GM18526 (cell line): Measurements from ENCODE around the gene MAD2L2.

Experiments
- POLR2A ChIP-seq: IDR thresholded peaks from 3 replicates; pipeline ENCODE4 v1.6.1; 2011; ENCODE audit not compliant: insufficient read length; ENCODE audit errors: extremely low read depth

MAD2L2 gene

GRCh38 chr1:11643782-11644181 is 37.2 kb downstream of the MAD2L2 start:
- no peak for TF ChIP-seq POLR2A

GRCh38 chr1:11641776-11642305 is 39.1 kb downstream of the MAD2L2 start:
- no peak for TF ChIP-seq POLR2A

DNA sequence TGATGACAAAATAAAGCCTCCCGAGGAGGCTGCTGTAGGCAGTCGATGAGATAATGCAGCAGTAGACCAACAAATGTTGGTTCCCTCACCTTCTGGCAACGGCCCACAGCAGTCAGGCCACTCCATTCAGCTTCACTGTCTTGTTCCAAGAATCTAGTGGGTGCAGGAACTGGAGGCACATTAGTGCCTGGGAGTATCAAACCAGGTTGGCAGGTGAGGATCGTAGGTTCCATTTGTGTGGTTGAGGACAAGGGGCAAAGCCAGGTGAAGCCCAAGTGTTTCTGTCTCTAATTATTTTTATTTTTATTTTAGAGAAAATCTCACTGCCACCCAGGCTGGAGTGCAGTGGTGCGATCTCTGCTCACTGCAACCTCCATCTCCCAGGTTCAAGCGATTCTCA is 40.0 kb downstream of the MAD2L2 start:
- no peak for TF ChIP-seq POLR2A

- no peak for TF ChIP-seq POLR2A
These were observed 40.8 kb downstream of the MAD2L2 start for GRCh38 chr1:11640101-11640500.

- no peak for TF ChIP-seq POLR2A
These were observed 41.6 kb downstream of the MAD2L2 start for GRCh38 chr1:11639372-11639771.

DNA sequence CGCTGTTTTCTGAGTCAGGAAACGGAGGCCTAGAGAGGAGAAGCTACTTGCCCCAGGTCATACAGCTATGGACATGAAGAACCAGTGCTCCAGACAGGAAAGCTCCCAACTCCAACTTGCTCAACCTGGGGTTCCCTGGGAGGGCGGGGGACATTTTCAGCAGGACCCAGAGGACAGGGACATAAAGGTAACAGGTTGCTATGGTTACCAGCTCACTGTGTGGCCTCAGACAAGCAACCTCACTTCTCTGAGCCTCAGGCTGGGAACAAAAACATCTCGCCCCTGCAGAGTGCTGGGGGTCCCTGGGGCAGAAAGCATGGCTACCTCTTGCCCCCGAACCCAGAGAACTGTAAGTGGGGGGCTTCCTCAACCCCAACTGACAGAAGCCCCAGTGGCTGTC is 42.8 kb downstream of the MAD2L2 start:
- no peak for TF ChIP-seq POLR2A

DNA sequence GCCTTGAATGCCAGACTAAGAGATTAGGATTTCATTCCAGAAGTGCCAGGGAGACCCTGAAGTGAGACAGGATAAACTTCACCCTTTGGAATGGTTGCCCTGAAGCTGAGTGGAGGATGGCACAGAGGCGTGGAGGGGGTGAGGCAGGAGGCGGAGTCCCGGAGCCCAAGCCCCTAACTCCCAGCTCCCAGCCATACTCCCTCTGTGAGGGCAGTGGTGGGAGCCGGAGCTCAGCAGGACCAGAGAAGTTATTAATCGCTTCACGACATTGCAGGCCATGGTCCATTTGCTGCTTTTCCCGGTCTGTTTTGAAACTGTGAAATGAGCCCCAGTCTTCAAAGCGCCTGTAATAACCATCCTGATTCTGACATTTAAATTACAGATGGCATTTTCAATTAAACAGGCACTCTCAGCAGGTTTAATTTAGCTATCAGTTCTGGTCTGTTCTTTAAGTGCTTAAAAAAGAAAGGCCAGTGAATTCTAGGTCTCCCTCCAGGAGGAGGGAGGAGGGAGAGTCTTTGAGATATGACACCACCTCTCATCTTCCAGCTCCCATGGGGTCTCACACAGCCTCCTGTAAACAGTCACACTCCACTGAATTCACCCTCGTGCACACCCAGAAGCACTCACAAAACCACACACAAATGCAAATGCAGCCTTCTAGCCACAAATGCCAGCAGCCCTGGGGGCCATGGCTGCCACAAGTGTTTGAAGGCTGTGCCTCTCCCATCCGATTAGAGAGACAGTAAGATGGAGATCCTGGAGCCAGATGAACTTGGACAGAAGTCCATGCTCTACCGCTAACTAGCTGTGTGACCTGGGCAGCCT is 46.4 kb downstream of the MAD2L2 start:
- TF ChIP-seq POLR2A, result no peak

DNA sequence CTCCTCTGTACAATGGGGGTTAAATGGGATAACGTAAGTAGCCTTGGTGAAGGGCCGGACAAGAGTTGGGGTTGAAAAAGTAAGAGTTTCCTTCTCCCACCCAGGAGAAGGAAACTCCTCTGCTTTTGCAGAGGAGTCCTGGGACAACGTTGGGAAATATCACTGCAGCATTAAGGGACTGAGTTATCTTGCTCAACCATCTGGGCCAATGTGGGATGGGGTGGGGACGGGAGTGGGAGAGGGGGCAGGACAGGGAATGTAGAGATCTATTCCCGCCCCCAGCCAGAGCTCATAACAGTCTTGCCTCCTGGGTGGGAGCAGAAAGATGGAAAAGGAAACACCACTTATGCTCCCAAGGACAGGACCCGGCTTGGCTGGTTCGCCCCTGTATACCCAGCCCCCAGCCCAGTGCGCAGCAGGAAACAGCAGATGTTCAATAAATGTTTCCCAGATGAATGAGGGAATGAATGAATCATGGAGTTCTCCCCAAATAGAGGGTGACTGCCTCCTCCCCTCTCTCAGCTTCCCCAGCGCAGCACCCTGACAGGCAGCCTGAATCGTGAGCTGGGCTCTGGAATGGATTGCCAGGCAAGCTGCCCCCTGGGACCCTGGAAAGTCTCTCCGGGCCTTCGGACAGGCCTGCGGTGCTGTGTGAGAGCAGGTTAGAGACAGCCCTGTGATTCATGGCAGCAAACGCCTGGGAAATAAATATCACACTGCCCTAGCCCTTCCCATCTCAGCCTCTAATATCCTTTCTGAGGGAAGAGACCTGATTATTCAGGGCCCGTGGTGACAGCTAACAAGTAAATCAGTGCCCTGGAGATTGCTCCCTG is 51.5 kb downstream of the MAD2L2 start:
- no peak for TF ChIP-seq POLR2A

- no peak for TF ChIP-seq POLR2A
These were observed 52.2 kb downstream of the MAD2L2 start for GRCh38 chr1:11628767-11629166.

- no peak for TF ChIP-seq POLR2A
These were observed 54.4 kb downstream of the MAD2L2 start for GRCh38 chr1:11626551-11626950.
